Measurements from ENCODE around the gene ATG2A.

The ATG2A gene

GRCh38 chr11:64916775-64917662, at the start of gene ATG2A:
Gene ATG2A, minus strand, starts transcription at chr11:64917209. Its CDS starts 74 bp downstream, at chr11:64917135.
- DNase-seq (ENCODE audit: low spot score) = peak; percentile 99

DNA sequence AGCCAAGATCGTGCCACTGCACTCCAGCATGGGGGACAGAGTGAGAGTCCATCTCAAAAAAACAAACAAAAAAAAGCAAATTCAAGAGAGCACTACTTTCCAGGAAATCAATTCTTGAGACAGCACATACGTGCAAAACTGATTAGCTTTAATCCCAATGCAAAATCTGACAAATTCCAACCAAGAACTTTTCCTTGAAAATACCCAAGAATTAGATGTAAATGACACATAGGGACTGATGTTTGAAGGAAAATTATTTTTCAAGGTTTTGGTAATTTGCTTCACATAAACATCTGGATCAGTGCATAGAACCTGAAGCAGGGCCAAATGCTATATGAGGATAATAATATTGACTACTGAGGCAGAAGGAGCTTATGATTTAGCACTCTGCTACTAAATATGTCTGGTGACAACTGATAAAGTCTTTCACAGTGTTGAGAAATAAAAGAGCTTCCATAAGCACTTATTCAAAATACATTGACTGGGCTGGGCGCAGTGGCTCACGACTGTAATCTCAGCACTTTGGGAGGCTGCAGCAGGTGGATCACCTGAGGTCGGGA, 46.1 kb upstream of the ATG2A start:
- DNase-seq (ENCODE audit: low spot score) = no peak

GRCh38 chr11:64960719-64961118, 43.7 kb upstream of the ATG2A start:
- no peak for DNase-seq (ENCODE audit: low spot score)

GRCh38 chr11:64959498-64959897, 42.5 kb upstream of the ATG2A start:
- no peak for DNase-seq (ENCODE audit: low spot score)

GRCh38 chr11:64954201-64954600, 37.2 kb upstream of the ATG2A start:
- no peak for DNase-seq (ENCODE audit: low spot score)

DNA sequence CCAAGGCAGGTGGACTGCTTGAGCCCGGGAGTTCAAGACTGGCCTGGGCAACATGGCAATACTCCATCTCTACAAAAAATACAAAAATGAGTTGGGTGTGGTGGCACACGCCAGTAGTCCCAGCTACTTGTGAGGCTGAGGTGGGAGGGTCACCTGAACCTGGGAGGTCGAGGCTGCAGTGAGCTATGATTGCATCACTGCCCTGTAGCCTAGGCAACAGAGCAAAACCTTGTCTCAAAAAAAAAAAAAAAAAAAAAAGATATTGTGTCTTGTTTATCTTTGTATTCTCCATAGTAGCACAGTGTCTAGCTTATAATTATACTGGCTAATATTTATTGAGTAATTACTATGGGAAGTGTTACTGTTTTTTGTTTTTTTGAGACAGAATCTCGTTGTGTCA, 34.5 kb upstream of the ATG2A start:
- DNase-seq (ENCODE audit: low spot score) = no peak

GRCh38 chr11:64947208-64947814, 30.3 kb upstream of the ATG2A start:
- DNase-seq (ENCODE audit: low spot score) = no peak

GRCh38 chr11:64936539-64936938, 19.5 kb upstream of the ATG2A start:
- DNase-seq (ENCODE audit: low spot score) = no peak

DNA sequence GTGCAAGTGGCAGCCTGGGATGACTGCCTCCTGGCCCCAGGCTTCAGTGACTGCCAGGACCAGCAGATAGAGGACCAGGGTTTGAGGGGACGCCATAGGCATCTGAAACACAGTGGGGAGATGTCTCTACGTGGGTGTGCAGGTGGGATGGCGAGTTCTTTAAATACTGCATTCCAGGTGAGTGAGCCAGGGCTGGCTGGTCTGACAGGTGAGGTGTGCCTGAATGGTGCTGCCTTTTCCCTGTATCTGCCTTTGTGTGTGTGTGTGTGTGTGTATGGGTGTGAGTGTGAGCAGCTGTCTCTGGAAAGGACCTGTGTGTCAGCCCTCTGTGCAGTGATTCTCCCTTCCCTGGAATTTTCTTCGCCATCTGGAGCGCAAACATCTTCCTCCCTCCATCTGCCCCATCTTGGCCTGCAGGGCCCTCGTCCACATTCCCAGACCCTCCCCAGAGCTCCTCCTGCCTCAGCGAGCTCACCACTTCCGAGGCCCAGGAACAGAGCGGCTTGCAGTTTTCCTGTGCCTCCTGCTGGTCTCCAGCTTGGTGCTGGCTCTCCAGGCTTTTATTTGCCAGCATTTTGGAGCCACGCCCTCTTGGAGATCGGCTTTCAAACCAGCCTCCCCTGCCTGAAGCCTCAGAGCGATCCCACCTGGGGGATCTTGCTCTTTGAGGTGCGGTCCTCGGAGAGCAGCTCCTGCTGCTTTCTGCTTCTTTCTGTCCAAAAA, 18.5 kb upstream of the ATG2A start, which contains the start of gene GPHA2:
Gene GPHA2 (minus strand): TSS at position 535 of the 723 bp plus-strand sequence. CDS start 433 bp downstream, at position 102.
- DNase-seq (ENCODE audit: low spot score) = no peak

- no peak for DNase-seq (ENCODE audit: low spot score)
These were observed 17.8 kb upstream of the ATG2A start for GRCh38 chr11:64934682-64935358.

DNA sequence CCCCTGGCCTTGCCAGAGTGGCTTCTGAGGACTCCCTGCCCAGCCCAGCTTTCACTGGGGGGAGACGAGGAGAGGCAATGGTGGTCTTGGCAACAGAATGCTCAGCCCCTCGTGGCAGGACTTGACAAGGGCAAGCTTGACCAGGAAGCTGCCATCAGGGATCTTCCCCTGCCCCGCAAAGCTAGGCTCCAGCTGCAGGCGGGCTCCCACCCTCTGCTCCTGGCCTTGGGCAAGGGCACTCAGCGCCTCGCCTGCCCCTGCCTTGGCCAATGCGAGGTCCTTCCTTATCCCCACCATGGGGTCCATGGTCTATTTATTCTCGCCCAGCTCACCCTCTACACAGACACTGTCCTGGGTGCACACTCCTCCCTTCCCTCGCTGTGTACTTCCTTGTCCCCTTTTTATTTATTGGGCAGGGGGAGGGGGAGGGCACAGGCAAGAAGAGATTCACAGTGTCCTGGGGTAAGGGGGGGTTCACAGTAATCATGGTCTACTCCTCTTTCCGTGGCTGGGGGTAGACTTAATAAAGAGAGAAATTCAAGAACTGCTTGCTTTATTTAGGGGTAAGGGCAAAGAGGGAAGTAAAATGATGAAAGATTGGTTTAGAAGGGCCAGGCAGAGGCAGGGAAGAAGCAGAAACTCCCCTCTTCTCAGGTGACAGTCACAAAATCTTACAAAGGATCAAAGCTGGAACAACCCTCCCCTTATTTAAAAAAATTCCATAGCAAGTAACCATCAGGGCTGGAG, 17.1 kb upstream of the ATG2A start:
- DNase-seq (ENCODE audit: low spot score) = no peak

DNA sequence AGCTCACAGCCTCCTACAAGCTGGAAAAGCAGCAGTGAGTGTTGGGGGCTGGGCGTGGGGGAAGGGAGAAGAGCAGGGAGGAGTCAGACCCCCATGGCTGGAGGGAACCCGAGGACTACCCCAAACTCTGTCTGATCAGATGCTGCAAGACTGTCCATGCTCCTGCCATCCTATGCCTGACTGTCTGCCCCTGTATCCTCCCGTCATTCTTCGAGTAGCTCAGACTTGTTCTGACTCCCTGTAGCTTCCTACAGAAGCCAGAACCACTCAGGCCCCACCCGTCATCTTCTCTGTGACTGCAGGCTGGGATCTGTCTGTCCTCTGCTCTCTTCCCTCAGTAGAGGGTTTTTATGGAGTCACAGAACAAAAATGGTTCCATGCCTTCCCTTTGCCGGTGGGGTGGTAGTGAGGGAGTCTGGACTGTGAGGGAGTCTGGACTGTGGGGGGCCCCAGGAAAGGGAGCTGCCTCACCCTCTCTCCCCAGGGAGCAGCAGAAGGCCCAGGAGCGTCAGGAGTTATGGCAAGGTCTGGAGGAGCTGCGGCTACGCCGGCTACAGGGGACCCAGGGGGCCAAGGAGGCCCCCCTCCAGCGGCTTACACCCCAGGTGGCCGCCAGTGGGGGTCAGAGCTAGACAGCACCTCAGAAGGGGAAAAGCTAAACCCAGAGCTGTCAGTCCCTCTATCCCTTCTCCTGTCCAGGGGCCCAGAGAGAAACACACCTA, 16.4 kb upstream of the ATG2A start:
- no peak for DNase-seq (ENCODE audit: low spot score)

DNA sequence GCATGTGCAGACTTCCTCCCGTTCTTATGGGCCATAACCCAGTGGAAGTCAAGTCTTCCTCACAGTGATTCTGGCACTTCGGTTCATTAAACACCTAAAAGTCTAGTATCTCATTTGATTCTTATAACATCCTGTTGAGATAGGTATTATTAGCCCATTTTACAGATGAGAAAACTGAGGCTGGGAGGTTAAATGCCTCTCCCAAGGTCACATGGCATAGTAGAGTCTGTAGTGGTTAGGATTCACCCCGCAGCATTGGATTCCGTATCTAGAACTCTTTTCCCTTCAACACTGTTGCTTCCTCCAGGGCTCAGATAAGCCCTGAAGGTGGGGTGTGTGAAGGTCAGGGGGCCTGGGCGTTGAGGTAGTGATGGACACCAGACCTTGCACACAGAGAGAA, 15.3 kb upstream of the ATG2A start:
- DNase-seq (ENCODE audit: low spot score) = no peak

DNA sequence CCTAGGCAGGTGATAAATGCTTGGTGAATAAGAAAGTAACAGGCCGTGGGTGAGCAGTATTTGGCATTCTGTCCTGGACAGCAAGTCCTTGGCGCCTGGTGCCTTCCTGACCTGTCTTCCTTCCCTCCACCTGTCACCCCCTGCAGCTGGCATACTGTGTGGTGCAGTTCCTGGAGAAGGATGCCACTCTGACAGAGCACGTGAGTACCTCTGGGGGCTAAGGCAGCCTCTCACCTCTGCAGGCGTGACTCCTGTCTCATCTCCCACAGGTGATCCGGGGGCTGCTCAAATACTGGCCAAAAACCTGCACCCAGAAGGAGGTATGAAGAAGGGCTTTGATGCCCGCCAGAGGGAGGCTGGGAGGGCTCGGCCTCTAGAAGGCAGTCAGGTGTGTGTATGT, 14.3 kb upstream of the ATG2A start:
- DNase-seq (ENCODE audit: low spot score) = no peak

GRCh38 chr11:64930340-64930739, 13.3 kb upstream of the ATG2A start:
- no peak for DNase-seq (ENCODE audit: low spot score)

GRCh38 chr11:64929625-64930024, 12.6 kb upstream of the ATG2A start:
- no peak for DNase-seq (ENCODE audit: low spot score)

DNA sequence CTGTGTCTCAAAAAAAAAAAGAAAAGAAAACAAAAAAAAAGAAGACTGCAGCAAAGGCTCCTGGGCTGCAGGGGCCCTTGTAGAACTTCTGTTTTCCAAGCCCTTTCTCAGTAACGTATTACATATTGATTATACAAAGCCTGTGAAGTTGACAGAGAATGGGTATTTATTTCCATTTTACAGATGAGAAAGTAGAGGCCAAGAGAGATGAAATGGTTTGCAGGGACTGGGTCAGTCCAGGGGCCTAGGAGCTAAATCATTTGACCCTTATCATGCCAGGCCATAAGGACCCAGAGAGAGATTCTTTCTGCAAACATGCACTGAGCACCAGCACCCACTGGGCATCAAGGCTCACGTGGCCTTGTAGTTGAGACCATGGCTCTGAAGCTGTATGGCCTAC, 11.9 kb upstream of the ATG2A start:
- DNase-seq (ENCODE audit: low spot score) = no peak

DNA sequence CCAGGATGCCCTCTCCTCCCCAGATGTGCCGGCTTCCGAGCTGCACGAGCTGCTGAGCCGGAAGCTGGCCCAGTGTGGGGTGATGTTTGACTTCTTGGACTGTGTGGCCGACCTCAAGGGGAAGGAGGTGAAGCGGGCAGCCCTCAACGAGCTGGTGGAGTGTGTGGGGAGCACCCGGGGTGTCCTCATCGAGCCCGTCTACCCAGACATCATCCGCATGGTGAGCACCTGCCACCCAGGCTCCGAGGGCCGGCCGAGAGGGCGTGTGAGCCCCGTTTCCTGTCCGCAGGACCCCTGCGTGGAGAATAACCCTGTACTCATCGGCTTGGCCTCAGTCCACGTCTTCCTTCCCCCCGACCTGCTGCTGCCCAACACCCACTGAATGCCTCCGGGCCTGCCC, 9.7 kb upstream of the ATG2A start:
- no peak for DNase-seq (ENCODE audit: low spot score)

DNA sequence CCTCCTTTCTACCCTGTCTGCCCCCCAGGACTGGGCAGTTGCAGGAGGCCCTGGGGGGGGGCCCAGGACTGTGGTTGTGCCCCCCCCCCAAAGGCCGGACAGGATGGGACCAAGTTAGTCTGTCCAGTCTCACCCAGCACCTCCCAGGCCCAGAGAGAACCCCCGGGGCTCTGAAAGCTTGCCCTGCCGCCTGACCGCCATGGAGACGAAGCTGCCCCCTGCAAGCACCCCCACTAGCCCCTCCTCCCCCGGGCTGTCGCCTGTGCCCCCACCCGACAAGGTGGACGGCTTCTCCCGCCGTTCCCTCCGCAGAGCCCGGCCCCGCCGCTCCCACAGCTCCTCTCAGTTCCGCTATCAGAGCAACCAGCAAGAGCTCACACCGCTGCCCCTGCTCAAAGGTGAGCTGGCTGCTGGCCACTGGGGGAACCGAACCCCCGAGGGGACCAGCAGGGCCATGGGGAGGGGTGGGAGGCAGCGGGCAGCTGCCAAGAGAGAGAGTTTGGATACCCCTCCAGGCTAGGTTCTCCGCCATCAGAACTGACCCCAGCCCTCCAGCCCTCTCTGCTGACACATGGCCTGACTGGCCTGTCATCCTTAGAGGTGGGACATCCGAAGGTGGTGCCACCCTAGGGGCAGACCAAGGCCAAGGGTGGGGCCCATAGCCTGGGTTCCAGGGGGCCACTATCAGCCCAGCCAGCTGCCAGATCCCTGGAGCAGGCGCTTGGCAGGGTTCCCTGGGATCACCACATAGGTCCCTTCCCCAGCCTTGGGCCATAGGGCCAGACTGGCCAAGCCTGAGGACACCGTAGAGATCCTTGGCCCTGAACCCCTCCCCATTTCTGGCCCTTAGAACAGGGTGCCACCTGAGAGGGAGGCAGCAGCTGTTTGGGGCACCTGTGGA, 8.8 kb upstream of the ATG2A start:
- DNase-seq (ENCODE audit: low spot score) = no peak
